ENCODE measurements around the gene PFDN1. TPM values are rescaled to one million over a fixed set of nuclear protein-coding genes. Genes with fewer than 3 reads are reported as not detected.

PFDN1 gene
- polyA plus RNA-seq, 1 donor (not counting 4 experiments of a cell fraction or from before 2014, with no cell fraction given): 79.0 TPM

GRCh38 chr5:140232731-140233130 is 70.2 kb downstream of the PFDN1 start:
- Histone ChIP-seq H3K27me3 (ENCODE audit: control insufficient read depth, extremely low read depth, insufficient read depth, low read length) (no peaks in the 10 kb centered on the region), H3K4me2 (ENCODE audit: control insufficient read depth, extremely low read depth, insufficient read depth, low read depth, low read length) (no peak overlapping the region), H3K4me3 (ENCODE audit: control insufficient read depth in 2 of 3, extremely low read depth in 1 of 3, insufficient read depth in 2 of 3, low read depth in 1 of 3, low read length in 3 of 3) (no peak overlapping the region), H4K20me1 (ENCODE audit: control insufficient read depth, extremely low read depth, insufficient read depth, low read length) (no peaks in the 10 kb centered on the region), H3K27ac (ENCODE audit: control insufficient read depth, insufficient read depth, low read length) (no peak overlapping the region), H3K4me1 (ENCODE audit: control insufficient read depth, extremely low read depth, insufficient read depth, low read length) (peaks cover 22% of the 10 kb centered on the region), H3K9ac (ENCODE audit: control insufficient read depth, extremely low read depth, insufficient read depth, low read length) (no peak overlapping the region), H3K9me1 (ENCODE audit: control insufficient read depth, extremely low read depth, insufficient read depth, low read length) (no peaks in the 10 kb centered on the region), H2AFZ (ENCODE audit: control insufficient read depth, low read length) (no peak overlapping the region), H3K79me2 (ENCODE audit: control insufficient read depth, insufficient read depth, low read length) (no peaks in the 10 kb centered on the region), H3K9me3 (ENCODE audit: control insufficient read depth, low read depth, low read length) (no peaks in the 10 kb centered on the region), H3K36me3 (ENCODE audit: control insufficient read depth in 2 of 2, extremely low read depth in 1 of 2, insufficient read depth in 2 of 2, low read length in 2 of 2) (no peaks in the 10 kb centered on the region)
- dilution Hi-C loops (cut with MboI; ENCODE audit: extremely low pct_ligation_motif_present, low sequenced_read_pairs): no loop called here
- DNase-seq (ENCODE audit: low read depth, low spot score) (no peak), FAIRE-seq (no peak)
- no peak for TF ChIP-seq EZH2 (IDR thresholded peaks at IDR 0.05; ENCODE audit: low read length)
- no peak for TF ChIP-seq CTCF (optimal IDR thresholded peaks at IDR 0.05 in 1 of 3, IDR thresholded peaks at IDR 0.05 in 1 of 3, conservative IDR thresholded peaks at IDR 0.05 in 1 of 3; ENCODE audit: extremely low read depth in 1 of 3, insufficient read depth in 2 of 3, low read length in 3 of 3)

- DNase-seq (ENCODE audit: low read depth, low spot score): no peak
- no peak overlapping the region for H2AFZ ChIP-seq (ENCODE audit: control insufficient read depth, low read length)
- no peaks in the 10 kb centered on the region for H3K9me1 ChIP-seq (ENCODE audit: control insufficient read depth, extremely low read depth, insufficient read depth, low read length)
- no peaks in the 10 kb centered on the region for H3K27me3 ChIP-seq (ENCODE audit: control insufficient read depth, extremely low read depth, insufficient read depth, low read length)
- H3K27ac ChIP-seq (ENCODE audit: control insufficient read depth, insufficient read depth, low read length): no peak overlapping the region
- H3K9ac ChIP-seq (ENCODE audit: control insufficient read depth, extremely low read depth, insufficient read depth, low read length): no peak overlapping the region
- TF ChIP-seq EZH2 (IDR thresholded peaks at IDR 0.05; ENCODE audit: low read length) (no peak), CTCF (optimal IDR thresholded peaks at IDR 0.05 in 1 of 3, IDR thresholded peaks at IDR 0.05 in 1 of 3, conservative IDR thresholded peaks at IDR 0.05 in 1 of 3; ENCODE audit: extremely low read depth in 1 of 3, insufficient read depth in 2 of 3, low read length in 3 of 3) (no peak)
- H3K9me3 ChIP-seq (ENCODE audit: control insufficient read depth, low read depth, low read length): no peaks in the 10 kb centered on the region
- no peak overlapping the region for H3K4me3 ChIP-seq (ENCODE audit: control insufficient read depth in 2 of 3, extremely low read depth in 1 of 3, insufficient read depth in 2 of 3, low read depth in 1 of 3, low read length in 3 of 3)
- no peak overlapping the region for H3K4me2 ChIP-seq (ENCODE audit: control insufficient read depth, extremely low read depth, insufficient read depth, low read depth, low read length)
- dilution Hi-C loops (cut with MboI; ENCODE audit: extremely low pct_ligation_motif_present, low sequenced_read_pairs): no loop called here
- no peaks in the 10 kb centered on the region for H3K4me1 ChIP-seq (ENCODE audit: control insufficient read depth, extremely low read depth, insufficient read depth, low read length)
- H3K36me3 ChIP-seq (ENCODE audit: control insufficient read depth in 2 of 2, extremely low read depth in 1 of 2, insufficient read depth in 2 of 2, low read length in 2 of 2): peaks cover 0 to 1% of the 10 kb centered on the region in 2 experiments
- H3K79me2 ChIP-seq (ENCODE audit: control insufficient read depth, insufficient read depth, low read length): no peaks in the 10 kb centered on the region
- FAIRE-seq: no peak
- no peaks in the 10 kb centered on the region for H4K20me1 ChIP-seq (ENCODE audit: control insufficient read depth, extremely low read depth, insufficient read depth, low read length)
Measured at GRCh38 chr5:140230373-140230772, 72.5 kb downstream of the PFDN1 start.

All from keratinocyte (primary cell).